Measurements from ENCODE around the gene PMAIP1.

Gene PMAIP1

DNA sequence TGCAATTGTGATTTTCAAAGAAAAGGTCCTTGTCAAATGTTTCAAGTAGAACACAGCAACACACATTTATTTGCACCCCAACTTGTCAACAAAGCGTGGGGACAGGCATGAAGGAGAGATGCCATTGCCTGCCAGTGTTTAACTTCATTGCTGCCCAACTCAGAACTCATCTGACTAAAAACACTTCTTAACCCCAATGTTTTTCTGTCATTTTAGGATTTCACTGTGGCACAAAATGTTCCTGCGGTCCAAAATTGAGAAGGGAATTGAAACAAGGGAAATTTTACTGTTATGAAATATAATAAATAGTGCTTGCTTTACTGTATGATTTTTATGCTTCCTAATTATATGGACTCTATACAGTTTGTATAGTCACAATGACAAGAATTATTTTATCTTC lies 45.7 kb downstream of the PMAIP1 start:
- in situ Hi-C loops (cut with MboI; ENCODE audit: low sequenced_read_pairs): no loop called here

GRCh38 chr18:59950215-59950944 lies 50.6 kb downstream of the PMAIP1 start:
- in situ Hi-C loops (cut with MboI; ENCODE audit: low sequenced_read_pairs): no loop called here

DNA sequence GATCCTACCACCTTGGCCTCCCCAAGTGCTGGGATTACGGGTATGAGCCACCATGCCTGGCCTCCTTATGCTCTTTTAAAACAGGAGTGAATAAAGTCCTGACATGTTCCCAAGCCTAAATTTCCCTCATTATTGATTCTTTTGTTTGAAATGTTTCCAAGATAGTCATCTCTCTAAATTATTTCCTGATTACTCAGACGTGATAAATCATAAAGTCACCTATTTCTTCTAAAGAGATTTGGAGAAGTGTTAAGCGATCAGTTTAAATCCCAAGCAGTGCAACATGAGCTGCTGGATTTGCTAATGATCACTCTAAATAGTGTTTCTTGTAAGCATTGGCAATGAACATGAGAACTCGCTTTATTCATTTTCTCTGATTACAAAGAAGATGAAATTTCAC lies 51.8 kb downstream of the PMAIP1 start:
- in situ Hi-C loops (cut with MboI; ENCODE audit: low sequenced_read_pairs): no loop called here

DNA sequence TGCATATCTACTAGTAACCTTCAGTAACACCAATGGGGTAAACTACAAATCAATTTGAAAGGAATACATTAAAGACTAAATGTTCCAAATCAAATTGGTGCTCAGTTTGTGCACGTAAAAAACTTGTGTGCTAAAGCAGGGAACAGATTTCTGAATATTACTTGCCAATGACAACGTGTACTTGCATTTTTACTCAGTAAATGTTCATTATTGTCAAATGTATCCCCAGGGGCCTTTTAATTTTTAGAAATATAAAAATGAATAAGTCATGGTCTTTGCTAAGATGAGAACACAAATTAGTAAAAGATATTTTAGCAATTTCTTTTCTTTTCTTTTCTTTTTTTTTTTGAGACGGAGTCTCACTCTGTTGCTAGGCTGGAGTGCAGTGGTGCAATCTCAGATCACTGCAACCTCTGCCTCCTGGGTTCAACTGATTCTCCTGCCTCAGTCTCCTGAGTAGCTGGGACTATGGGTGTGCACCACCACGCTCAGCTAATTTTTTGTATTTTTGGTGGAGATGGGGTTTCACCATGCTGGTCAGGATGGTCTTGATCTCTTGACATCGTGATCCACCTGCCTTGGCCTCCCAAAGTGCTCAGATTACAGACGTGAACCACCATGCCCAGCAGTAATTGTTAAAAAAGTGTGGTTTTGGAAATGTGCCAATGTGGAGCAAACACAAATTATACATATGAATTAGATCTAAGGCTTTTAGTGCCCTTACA lies 52.6 kb downstream of the PMAIP1 start:
- in situ Hi-C loops (cut with MboI; ENCODE audit: low sequenced_read_pairs): no loop called here

Measured in HL-60/S4 treated with phorbol 12-myristate 13-acetate at 8.2 ng/mL for 4 days and 3 days (cell line).